ENCODE data around the gene RAB3C. TPM values are rescaled to one million over a fixed set of nuclear protein-coding genes. Genes with fewer than 3 reads are reported as not detected.
A peak's percentile ranks its signal among the peaks of the same experiment; 100 is the strongest.
"Not testable (repeated sequence)": the region's sequence is repeated elsewhere in the genome, so short reads cannot be mapped to it uniquely, and the experiment has no call there.

The RAB3C gene
- polyA plus RNA-seq: 1 to 10 TPM in 3 of 4 donors, under 1 TPM in 1; 0.22 to 6.5 (median 2.9) TPM
- long read RNA-seq, donor 1, full-length matches to known transcripts: 3 of 3 reads
- long read RNA-seq, donor 1, partial matches to known transcripts: 0 of 3 reads
- long read RNA-seq, donor 1, other reads (novel, unspliced or antisense): 0 of 3 reads
- long read RNA-seq, donor 2, full-length matches to known transcripts: 1 of 1 reads
- long read RNA-seq, donor 2, partial matches to known transcripts: 0 of 1 reads
- long read RNA-seq, donor 2, other reads (novel, unspliced or antisense): 0 of 1 reads
- long read RNA-seq, donor 3: 0 reads
- long read RNA-seq, donor 4: 0 reads
- long read RNA-seq, donor 5: 0 reads
- long read RNA-seq, donor 6, full-length matches to known transcripts: 1 of 1 reads
- long read RNA-seq, donor 6, partial matches to known transcripts: 0 of 1 reads
- long read RNA-seq, donor 6, other reads (novel, unspliced or antisense): 0 of 1 reads
- long read RNA-seq, donor 7: 0 reads
- long read RNA-seq, donor 8: 0 reads
- long read RNA-seq, donor 9: 0 reads
- long read RNA-seq, donor 10, partial matches to known transcripts: 0 of 2 reads
- long read RNA-seq, donor 10, other reads (novel, unspliced or antisense): 0 of 2 reads

- Histone ChIP-seq H3K4me3 (ENCODE audit: low read depth in 1 of 3, low read length in 3 of 3) (peak within 1 kb of the TSS; percentile 6 to 53 (median 26)), H3K9me3 (ENCODE audit: control insufficient read depth in 2 of 2, insufficient read depth in 1 of 2, low read depth in 1 of 2, low read length in 1 of 2) (no peaks in the 10 kb centered on the region), H3K4me1 (ENCODE audit: control insufficient read depth in 3 of 3, insufficient read depth in 2 of 3, low read depth in 1 of 3, low read length in 2 of 3) (peaks cover 0 to 9% (median 5%) of the 10 kb centered on the region in 3 donors), H3K36me3 (ENCODE audit: control insufficient read depth in 3 of 3, insufficient read depth in 2 of 3, low read depth in 1 of 3, low read length in 3 of 3) (no peaks in the 10 kb centered on the region), H3K27ac (ENCODE audit: low read depth in 1 of 3, low read length in 2 of 3) (no peak within 1 kb of the TSS), H3K27me3 (ENCODE audit: control insufficient read depth in 3 of 3, insufficient read depth in 3 of 3, low read length in 3 of 3) (peaks cover 0 to 17% (median 10%) of the 10 kb centered on the region in 3 donors)
- DNase-seq (peak; percentile 89 to 96), FAIRE-seq (no peak)
- whole genome bisulfite sequencing, 3 donors: 1 to 2% (median 1%) methylated on average over 42 to 43 of the region's 43 CpGs
Measured at GRCh38 chr5:58582803-58583491, at the start of gene RAB3C. TSS of gene RAB3C (plus strand) at chr5:58583075. CDS start at chr5:58583209, 134 bp downstream.

GRCh38 chr5:58541935-58542334, 40.9 kb upstream of the RAB3C start:
- H3K4me1 ChIP-seq (ENCODE audit: control insufficient read depth in 3 of 3, insufficient read depth in 2 of 3, low read depth in 1 of 3, low read length in 2 of 3); H3K4me3 ChIP-seq (ENCODE audit: low read depth in 1 of 3, low read length in 3 of 3); H3K27ac ChIP-seq (ENCODE audit: low read depth in 1 of 3, low read length in 2 of 3); H3K9me3 ChIP-seq (ENCODE audit: control insufficient read depth in 2 of 2, insufficient read depth in 1 of 2, low read depth in 1 of 2, low read length in 1 of 2); FAIRE-seq; DNase-seq; H3K27me3 ChIP-seq (ENCODE audit: control insufficient read depth in 3 of 3, insufficient read depth in 3 of 3, low read length in 3 of 3); H3K36me3 ChIP-seq (ENCODE audit: control insufficient read depth in 3 of 3, insufficient read depth in 2 of 3, low read depth in 1 of 3, low read length in 3 of 3): not testable (repeated sequence)
- 88 to 93% (median 88%) methylated on average over 8 to 9 of the region's 9 CpGs for WGBS, 3 donors

GRCh38 chr5:58542709-58543108, 40.2 kb upstream of the RAB3C start:
- Histone ChIP-seq H3K27ac (ENCODE audit: low read depth in 1 of 3, low read length in 2 of 3) (no peak overlapping the region), H3K9me3 (ENCODE audit: control insufficient read depth in 2 of 2, insufficient read depth in 1 of 2, low read depth in 1 of 2, low read length in 1 of 2) (peaks cover 0 to 7% of the 10 kb centered on the region in 2 donors), H3K4me1 (ENCODE audit: control insufficient read depth in 3 of 3, insufficient read depth in 2 of 3, low read depth in 1 of 3, low read length in 2 of 3) (no peaks in the 10 kb centered on the region), H3K36me3 (ENCODE audit: control insufficient read depth in 3 of 3, insufficient read depth in 2 of 3, low read depth in 1 of 3, low read length in 3 of 3) (no peaks in the 10 kb centered on the region), H3K27me3 (ENCODE audit: control insufficient read depth in 3 of 3, insufficient read depth in 3 of 3, low read length in 3 of 3) (no peaks in the 10 kb centered on the region), H3K4me3 (ENCODE audit: low read depth in 1 of 3, low read length in 3 of 3) (no peak overlapping the region)
- FAIRE-seq (no peak), DNase-seq (no peak)
- 73 to 91% (median 86%) methylated on average over 1 of the region's 1 CpG for WGBS, 3 donors

- FAIRE-seq (no peak), DNase-seq (no peak)
- Histone ChIP-seq H3K4me1 (ENCODE audit: control insufficient read depth in 3 of 3, insufficient read depth in 2 of 3, low read depth in 1 of 3, low read length in 2 of 3) (no peaks in the 10 kb centered on the region), H3K9me3 (ENCODE audit: control insufficient read depth in 2 of 2, insufficient read depth in 1 of 2, low read depth in 1 of 2, low read length in 1 of 2) (peaks cover 0 to 7% of the 10 kb centered on the region in 2 donors), H3K27ac (ENCODE audit: low read depth in 1 of 3, low read length in 2 of 3) (no peak overlapping the region), H3K27me3 (ENCODE audit: control insufficient read depth in 3 of 3, insufficient read depth in 3 of 3, low read length in 3 of 3) (no peaks in the 10 kb centered on the region), H3K4me3 (ENCODE audit: low read depth in 1 of 3, low read length in 3 of 3) (no peak overlapping the region), H3K36me3 (ENCODE audit: control insufficient read depth in 3 of 3, insufficient read depth in 2 of 3, low read depth in 1 of 3, low read length in 3 of 3) (no peaks in the 10 kb centered on the region)
- 85 to 90% (median 87%) methylated on average over 2 of the region's 2 CpGs for WGBS, 3 donors
Measured at GRCh38 chr5:58543723-58544122, 39.2 kb upstream of the RAB3C start.

- no peaks in the 10 kb centered on the region for H3K4me1 ChIP-seq (ENCODE audit: control insufficient read depth in 3 of 3, insufficient read depth in 2 of 3, low read depth in 1 of 3, low read length in 2 of 3)
- 31 to 66% (median 52%) methylated on average over 1 of the region's 1 CpG for WGBS, 3 donors
- H3K4me3 ChIP-seq (ENCODE audit: low read depth in 1 of 3, low read length in 3 of 3): no peak overlapping the region
- no peak overlapping the region for H3K27ac ChIP-seq (ENCODE audit: low read depth in 1 of 3, low read length in 2 of 3)
- peak; percentile 47 for FAIRE-seq
- no peaks in the 10 kb centered on the region for H3K36me3 ChIP-seq (ENCODE audit: control insufficient read depth in 3 of 3, insufficient read depth in 2 of 3, low read depth in 1 of 3, low read length in 3 of 3)
- no peaks in the 10 kb centered on the region for H3K27me3 ChIP-seq (ENCODE audit: control insufficient read depth in 3 of 3, insufficient read depth in 3 of 3, low read length in 3 of 3)
- peaks cover 0 to 7% of the 10 kb centered on the region in 2 donors for H3K9me3 ChIP-seq (ENCODE audit: control insufficient read depth in 2 of 2, insufficient read depth in 1 of 2, low read depth in 1 of 2, low read length in 1 of 2)
- DNase-seq: no peak
Measured at GRCh38 chr5:58544195-58544594, 38.7 kb upstream of the RAB3C start.

GRCh38 chr5:58544926-58545325, 37.9 kb upstream of the RAB3C start:
- 53 to 72% (median 57%) methylated on average over 2 of the region's 2 CpGs for WGBS, 3 donors
- no peak for FAIRE-seq
- Histone ChIP-seq H3K27me3 (ENCODE audit: control insufficient read depth in 3 of 3, insufficient read depth in 3 of 3, low read length in 3 of 3) (no peaks in the 10 kb centered on the region), H3K4me3 (ENCODE audit: low read depth in 1 of 3, low read length in 3 of 3) (no peak overlapping the region), H3K4me1 (ENCODE audit: control insufficient read depth in 3 of 3, insufficient read depth in 2 of 3, low read depth in 1 of 3, low read length in 2 of 3) (no peaks in the 10 kb centered on the region), H3K36me3 (ENCODE audit: control insufficient read depth in 3 of 3, insufficient read depth in 2 of 3, low read depth in 1 of 3, low read length in 3 of 3) (no peaks in the 10 kb centered on the region), H3K27ac (ENCODE audit: low read depth in 1 of 3, low read length in 2 of 3) (no peak overlapping the region), H3K9me3 (ENCODE audit: control insufficient read depth in 2 of 2, insufficient read depth in 1 of 2, low read depth in 1 of 2, low read length in 1 of 2) (peaks cover 0 to 7% of the 10 kb centered on the region in 2 donors)
- no peak for DNase-seq

GRCh38 chr5:58545912-58546311, 37.0 kb upstream of the RAB3C start:
- FAIRE-seq (no peak), DNase-seq (no peak)
- Histone ChIP-seq H3K36me3 (ENCODE audit: control insufficient read depth in 3 of 3, insufficient read depth in 2 of 3, low read depth in 1 of 3, low read length in 3 of 3) (no peaks in the 10 kb centered on the region), H3K27ac (ENCODE audit: low read depth in 1 of 3, low read length in 2 of 3) (no peak overlapping the region), H3K4me3 (ENCODE audit: low read depth in 1 of 3, low read length in 3 of 3) (no peak overlapping the region), H3K4me1 (ENCODE audit: control insufficient read depth in 3 of 3, insufficient read depth in 2 of 3, low read depth in 1 of 3, low read length in 2 of 3) (no peaks in the 10 kb centered on the region), H3K27me3 (ENCODE audit: control insufficient read depth in 3 of 3, insufficient read depth in 3 of 3, low read length in 3 of 3) (no peaks in the 10 kb centered on the region), H3K9me3 (ENCODE audit: control insufficient read depth in 2 of 2, insufficient read depth in 1 of 2, low read depth in 1 of 2, low read length in 1 of 2) (peaks cover 0 to 7% of the 10 kb centered on the region in 2 donors)

- no peak for DNase-seq
- no peaks in the 10 kb centered on the region for H3K27me3 ChIP-seq (ENCODE audit: control insufficient read depth in 3 of 3, insufficient read depth in 3 of 3, low read length in 3 of 3)
- FAIRE-seq: no peak
Measured at GRCh38 chr5:58548068-58548467, 34.8 kb upstream of the RAB3C start.

More at GRCh38 chr5:58548068-58548467, 34.8 kb upstream of the RAB3C start:
- no peak overlapping the region for H3K27ac ChIP-seq (ENCODE audit: low read depth in 1 of 3, low read length in 2 of 3)
- H3K4me1 ChIP-seq (ENCODE audit: control insufficient read depth in 3 of 3, insufficient read depth in 2 of 3, low read depth in 1 of 3, low read length in 2 of 3): no peaks in the 10 kb centered on the region
- H3K4me3 ChIP-seq (ENCODE audit: low read depth in 1 of 3, low read length in 3 of 3): no peak overlapping the region
- WGBS, 3 donors: 77 to 91% (median 84%) methylated on average over 2 of the region's 2 CpGs
- H3K36me3 ChIP-seq (ENCODE audit: control insufficient read depth in 3 of 3, insufficient read depth in 2 of 3, low read depth in 1 of 3, low read length in 3 of 3): no peaks in the 10 kb centered on the region
- no peaks in the 10 kb centered on the region for H3K9me3 ChIP-seq (ENCODE audit: control insufficient read depth in 2 of 2, insufficient read depth in 1 of 2, low read depth in 1 of 2, low read length in 1 of 2)

All from small intestine (tissue), 16 donors.